ENCODE results near the gene EPHA5. TPM values are rescaled to one million over a fixed set of nuclear protein-coding genes. Genes with fewer than 3 reads are reported as not detected.

Gene EPHA5
- total and polyA plus RNA-seq, 9 of the 15 experiments (the other 6 are each of a cell fraction or from before 2014, with no cell fraction given) = 0.04 TPM; not detected in 8

DNA sequence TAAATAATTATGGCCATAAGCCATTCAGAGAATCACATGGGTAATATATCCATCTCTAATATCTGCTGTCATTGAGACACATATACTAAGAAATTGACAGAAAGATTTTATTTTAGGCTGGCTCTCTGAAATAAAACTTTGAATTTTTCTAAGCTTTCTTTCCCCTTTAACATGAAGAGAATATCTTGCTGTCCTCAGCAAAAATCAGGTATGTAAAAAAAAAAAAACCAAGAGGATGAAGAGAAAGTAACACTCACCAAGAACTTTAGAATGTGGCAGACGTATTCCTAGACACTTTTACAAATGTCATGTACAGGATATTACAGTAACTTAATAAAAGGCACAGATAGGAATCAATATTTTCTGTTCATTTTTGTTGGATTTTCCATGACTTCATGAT, 65.8 kb downstream of the EPHA5 start:
- intact Hi-C loops (cut with micrococcal nuclease) = no loop called here
- ATAC-seq = no peak
- no peak overlapping the region for H2AFZ ChIP-seq (ENCODE audit: low read depth, low read length)
- no peak overlapping the region for H3K9ac ChIP-seq (ENCODE audit: insufficient read depth in 1 of 2, low read depth in 2 of 2, low read length in 2 of 2)
- H3K27me3 ChIP-seq (ENCODE audit: control insufficient read depth in 2 of 2, insufficient read depth in 2 of 2, low read length in 2 of 2) = no peaks in the 10 kb centered on the region
- no peaks in the 10 kb centered on the region for H3K9me1 ChIP-seq (ENCODE audit: control insufficient read depth, insufficient read depth, low read length)
- no peak for DNase-seq (ENCODE audit: extremely low read depth in 1 of 4, low spot score in 3 of 4)
- H3K36me3 ChIP-seq (ENCODE audit: control insufficient read depth, insufficient read depth, low read length) = no peaks in the 10 kb centered on the region
- H3K27ac ChIP-seq (ENCODE audit: extremely low read depth, low read depth, low read length) = no peak overlapping the region
- FAIRE-seq = no peak
- in situ Hi-C loops (cut with MboI) = no loop called here
- no TSS peak for BruUV-seq (replicated peaks)
- ChIA-PET CTCF (ENCODE audit: low intra/inter-chr PET ratio) (no interaction called here), POLR2A (no interaction called here)
- 0% methylated on average over 1 of the region's 1 CpG for WGBS (ENCODE audit: insufficient coverage, low coverage, missing lambda C conversion rate)
- H3K9me3 ChIP-seq (replicated peaks; ENCODE audit: control insufficient read depth, insufficient read depth, low read depth, low read length) = no peaks in the 10 kb centered on the region
- no peak overlapping the region for H3K4me2 ChIP-seq (ENCODE audit: insufficient read depth, low read length)
- H3K79me2 ChIP-seq (ENCODE audit: control insufficient read depth, insufficient read depth, low read length) = no peaks in the 10 kb centered on the region
- no peak overlapping the region for H3K4me3 ChIP-seq
- no peaks in the 10 kb centered on the region for H4K20me1 ChIP-seq (replicated peaks; ENCODE audit: control insufficient read depth, insufficient read depth, low read length)
- no peaks in the 10 kb centered on the region for H3K4me1 ChIP-seq (replicated peaks in 1 of 2; ENCODE audit: control insufficient read depth in 2 of 2, insufficient read depth in 2 of 2, low read length in 2 of 2)
- no peak for TF ChIP-seq JUN (IDR thresholded peaks at IDR 0.05; ENCODE audit: borderline replicate concordance, low read depth, low read length)
- TF ChIP-seq JUN (CRISPR knock-in tag; IDR thresholded peaks at IDR 0.05; ENCODE audit: borderline replicate concordance) = no peak
- TF ChIP-seq FOSL1 (tag; conservative IDR thresholded peaks at IDR 0.05) = no peak
- TF ChIP-seq PYGO2 (tag; IDR thresholded peaks at IDR 0.05) = no peak
- TF ChIP-seq SMC3 (conservative IDR thresholded peaks at IDR 0.05; ENCODE audit: insufficient read depth, low read depth, low read length) = no peak
- TF ChIP-seq, protein P1, sequence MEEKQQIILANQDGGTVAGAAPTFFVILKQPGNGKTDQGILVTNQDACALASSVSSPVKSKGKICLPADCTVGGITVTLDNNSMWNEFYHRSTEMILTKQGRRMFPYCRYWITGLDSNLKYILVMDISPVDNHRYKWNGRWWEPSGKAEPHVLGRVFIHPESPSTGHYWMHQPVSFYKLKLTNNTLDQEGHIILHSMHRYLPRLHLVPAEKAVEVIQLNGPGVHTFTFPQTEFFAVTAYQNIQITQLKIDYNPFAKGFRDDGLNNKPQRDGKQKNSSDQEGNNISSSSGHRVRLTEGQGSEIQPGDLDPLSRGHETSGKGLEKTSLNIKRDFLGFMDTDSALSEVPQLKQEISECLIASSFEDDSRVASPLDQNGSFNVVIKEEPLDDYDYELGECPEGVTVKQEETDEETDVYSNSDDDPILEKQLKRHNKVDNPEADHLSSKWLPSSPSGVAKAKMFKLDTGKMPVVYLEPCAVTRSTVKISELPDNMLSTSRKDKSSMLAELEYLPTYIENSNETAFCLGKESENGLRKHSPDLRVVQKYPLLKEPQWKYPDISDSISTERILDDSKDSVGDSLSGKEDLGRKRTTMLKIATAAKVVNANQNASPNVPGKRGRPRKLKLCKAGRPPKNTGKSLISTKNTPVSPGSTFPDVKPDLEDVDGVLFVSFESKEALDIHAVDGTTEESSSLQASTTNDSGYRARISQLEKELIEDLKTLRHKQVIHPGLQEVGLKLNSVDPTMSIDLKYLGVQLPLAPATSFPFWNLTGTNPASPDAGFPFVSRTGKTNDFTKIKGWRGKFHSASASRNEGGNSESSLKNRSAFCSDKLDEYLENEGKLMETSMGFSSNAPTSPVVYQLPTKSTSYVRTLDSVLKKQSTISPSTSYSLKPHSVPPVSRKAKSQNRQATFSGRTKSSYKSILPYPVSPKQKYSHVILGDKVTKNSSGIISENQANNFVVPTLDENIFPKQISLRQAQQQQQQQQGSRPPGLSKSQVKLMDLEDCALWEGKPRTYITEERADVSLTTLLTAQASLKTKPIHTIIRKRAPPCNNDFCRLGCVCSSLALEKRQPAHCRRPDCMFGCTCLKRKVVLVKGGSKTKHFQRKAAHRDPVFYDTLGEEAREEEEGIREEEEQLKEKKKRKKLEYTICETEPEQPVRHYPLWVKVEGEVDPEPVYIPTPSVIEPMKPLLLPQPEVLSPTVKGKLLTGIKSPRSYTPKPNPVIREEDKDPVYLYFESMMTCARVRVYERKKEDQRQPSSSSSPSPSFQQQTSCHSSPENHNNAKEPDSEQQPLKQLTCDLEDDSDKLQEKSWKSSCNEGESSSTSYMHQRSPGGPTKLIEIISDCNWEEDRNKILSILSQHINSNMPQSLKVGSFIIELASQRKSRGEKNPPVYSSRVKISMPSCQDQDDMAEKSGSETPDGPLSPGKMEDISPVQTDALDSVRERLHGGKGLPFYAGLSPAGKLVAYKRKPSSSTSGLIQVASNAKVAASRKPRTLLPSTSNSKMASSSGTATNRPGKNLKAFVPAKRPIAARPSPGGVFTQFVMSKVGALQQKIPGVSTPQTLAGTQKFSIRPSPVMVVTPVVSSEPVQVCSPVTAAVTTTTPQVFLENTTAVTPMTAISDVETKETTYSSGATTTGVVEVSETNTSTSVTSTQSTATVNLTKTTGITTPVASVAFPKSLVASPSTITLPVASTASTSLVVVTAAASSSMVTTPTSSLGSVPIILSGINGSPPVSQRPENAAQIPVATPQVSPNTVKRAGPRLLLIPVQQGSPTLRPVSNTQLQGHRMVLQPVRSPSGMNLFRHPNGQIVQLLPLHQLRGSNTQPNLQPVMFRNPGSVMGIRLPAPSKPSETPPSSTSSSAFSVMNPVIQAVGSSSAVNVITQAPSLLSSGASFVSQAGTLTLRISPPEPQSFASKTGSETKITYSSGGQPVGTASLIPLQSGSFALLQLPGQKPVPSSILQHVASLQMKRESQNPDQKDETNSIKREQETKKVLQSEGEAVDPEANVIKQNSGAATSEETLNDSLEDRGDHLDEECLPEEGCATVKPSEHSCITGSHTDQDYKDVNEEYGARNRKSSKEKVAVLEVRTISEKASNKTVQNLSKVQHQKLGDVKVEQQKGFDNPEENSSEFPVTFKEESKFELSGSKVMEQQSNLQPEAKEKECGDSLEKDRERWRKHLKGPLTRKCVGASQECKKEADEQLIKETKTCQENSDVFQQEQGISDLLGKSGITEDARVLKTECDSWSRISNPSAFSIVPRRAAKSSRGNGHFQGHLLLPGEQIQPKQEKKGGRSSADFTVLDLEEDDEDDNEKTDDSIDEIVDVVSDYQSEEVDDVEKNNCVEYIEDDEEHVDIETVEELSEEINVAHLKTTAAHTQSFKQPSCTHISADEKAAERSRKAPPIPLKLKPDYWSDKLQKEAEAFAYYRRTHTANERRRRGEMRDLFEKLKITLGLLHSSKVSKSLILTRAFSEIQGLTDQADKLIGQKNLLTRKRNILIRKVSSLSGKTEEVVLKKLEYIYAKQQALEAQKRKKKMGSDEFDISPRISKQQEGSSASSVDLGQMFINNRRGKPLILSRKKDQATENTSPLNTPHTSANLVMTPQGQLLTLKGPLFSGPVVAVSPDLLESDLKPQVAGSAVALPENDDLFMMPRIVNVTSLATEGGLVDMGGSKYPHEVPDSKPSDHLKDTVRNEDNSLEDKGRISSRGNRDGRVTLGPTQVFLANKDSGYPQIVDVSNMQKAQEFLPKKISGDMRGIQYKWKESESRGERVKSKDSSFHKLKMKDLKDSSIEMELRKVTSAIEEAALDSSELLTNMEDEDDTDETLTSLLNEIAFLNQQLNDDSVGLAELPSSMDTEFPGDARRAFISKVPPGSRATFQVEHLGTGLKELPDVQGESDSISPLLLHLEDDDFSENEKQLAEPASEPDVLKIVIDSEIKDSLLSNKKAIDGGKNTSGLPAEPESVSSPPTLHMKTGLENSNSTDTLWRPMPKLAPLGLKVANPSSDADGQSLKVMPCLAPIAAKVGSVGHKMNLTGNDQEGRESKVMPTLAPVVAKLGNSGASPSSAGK (IDR thresholded peaks at IDR 0.05) = no peak
- TF ChIP-seq MEF2A (IDR thresholded peaks at IDR 0.05; ENCODE audit: control insufficient read depth, low read depth, low read length) = no peak
- no peak for TF ChIP-seq KAT2B (IDR thresholded peaks at IDR 0.05; ENCODE audit: low read depth, low read length)
- TF ChIP-seq ADNP (tag; IDR thresholded peaks at IDR 0.05) = no peak
- no peak for TF ChIP-seq ZNF785 (CRISPR knock-in tag; IDR thresholded peaks at IDR 0.05)
- TF ChIP-seq ZBTB1 (CRISPR knock-in tag; IDR thresholded peaks at IDR 0.05; ENCODE audit: borderline replicate concordance, low read depth) = no peak
- TF ChIP-seq ZNF217 (CRISPR knock-in tag; IDR thresholded peaks at IDR 0.05) = no peak
- no peak for TF ChIP-seq ETV5 (CRISPR knock-in tag; IDR thresholded peaks at IDR 0.05; ENCODE audit: low read depth)

Measured in K562 (cell line).